Ishikawa (cell line): Measurements from ENCODE around the gene LCP2.

Source experiments
- CREB1 ChIP-seq: IDR thresholded peaks from 2 replicates; pipeline ENCODE4 v1.6.1; 2012; ENCODE audit warnings: low read depth
- EP300 ChIP-seq: IDR thresholded peaks from 2 replicates; pipeline ENCODE4 v1.6.1; 2012; ENCODE audit warnings: borderline replicate concordance
- FOXM1 ChIP-seq: IDR thresholded peaks from 2 replicates; pipeline ENCODE4 v1.6.1; 2012; ENCODE audit warnings: low read depth, borderline replicate concordance
- TAF1 ChIP-seq: IDR thresholded peaks from 2 replicates; pipeline ENCODE4 v1.6.1; 2012; ENCODE audit warnings: low read depth, mild to moderate bottlenecking
- YY1 ChIP-seq: IDR thresholded peaks from 2 replicates; pipeline ENCODE4 v1.6.1; 2012; ENCODE audit warnings: low read depth
- TF ChIP-seq, protein P1 (sequence below): IDR thresholded peaks from 2 replicates; pipeline ENCODE4 v1.6.1; 2012; ENCODE audit warnings: low read depth, mild to moderate bottlenecking

DNA sequence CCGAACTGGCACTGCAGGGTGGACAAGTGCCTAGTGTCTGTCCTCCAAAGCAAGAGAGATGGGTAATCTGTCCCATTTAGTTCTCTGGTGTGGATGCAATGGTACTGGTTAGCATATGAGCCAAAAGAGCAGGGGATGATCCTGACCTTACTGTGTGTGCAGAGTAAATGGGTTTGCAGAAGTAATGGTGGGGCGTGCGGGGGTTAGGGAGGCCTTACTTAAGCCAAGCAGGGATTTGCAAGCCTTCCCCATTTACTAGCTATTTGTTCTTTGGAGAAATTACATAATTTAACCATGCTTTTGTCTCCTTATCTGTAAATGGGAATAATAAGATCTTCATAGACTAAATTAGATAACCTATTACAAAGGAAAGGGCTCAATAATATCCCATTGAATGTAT, 19.9 kb upstream of the LCP2 start:
- TF ChIP-seq CREB1 (no peak), EP300 (no peak), FOXM1 (no peak), YY1 (no peak), TAF1 (no peak)
- TF ChIP-seq, protein P1, sequence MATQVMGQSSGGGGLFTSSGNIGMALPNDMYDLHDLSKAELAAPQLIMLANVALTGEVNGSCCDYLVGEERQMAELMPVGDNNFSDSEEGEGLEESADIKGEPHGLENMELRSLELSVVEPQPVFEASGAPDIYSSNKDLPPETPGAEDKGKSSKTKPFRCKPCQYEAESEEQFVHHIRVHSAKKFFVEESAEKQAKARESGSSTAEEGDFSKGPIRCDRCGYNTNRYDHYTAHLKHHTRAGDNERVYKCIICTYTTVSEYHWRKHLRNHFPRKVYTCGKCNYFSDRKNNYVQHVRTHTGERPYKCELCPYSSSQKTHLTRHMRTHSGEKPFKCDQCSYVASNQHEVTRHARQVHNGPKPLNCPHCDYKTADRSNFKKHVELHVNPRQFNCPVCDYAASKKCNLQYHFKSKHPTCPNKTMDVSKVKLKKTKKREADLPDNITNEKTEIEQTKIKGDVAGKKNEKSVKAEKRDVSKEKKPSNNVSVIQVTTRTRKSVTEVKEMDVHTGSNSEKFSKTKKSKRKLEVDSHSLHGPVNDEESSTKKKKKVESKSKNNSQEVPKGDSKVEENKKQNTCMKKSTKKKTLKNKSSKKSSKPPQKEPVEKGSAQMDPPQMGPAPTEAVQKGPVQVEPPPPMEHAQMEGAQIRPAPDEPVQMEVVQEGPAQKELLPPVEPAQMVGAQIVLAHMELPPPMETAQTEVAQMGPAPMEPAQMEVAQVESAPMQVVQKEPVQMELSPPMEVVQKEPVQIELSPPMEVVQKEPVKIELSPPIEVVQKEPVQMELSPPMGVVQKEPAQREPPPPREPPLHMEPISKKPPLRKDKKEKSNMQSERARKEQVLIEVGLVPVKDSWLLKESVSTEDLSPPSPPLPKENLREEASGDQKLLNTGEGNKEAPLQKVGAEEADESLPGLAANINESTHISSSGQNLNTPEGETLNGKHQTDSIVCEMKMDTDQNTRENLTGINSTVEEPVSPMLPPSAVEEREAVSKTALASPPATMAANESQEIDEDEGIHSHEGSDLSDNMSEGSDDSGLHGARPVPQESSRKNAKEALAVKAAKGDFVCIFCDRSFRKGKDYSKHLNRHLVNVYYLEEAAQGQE = no peak
